Measurements from ENCODE around the gene SETD7.

SETD7 gene

GRCh38 chr4:139602776-139603360 lies 46.8 kb upstream of the SETD7 start:
- Histone ChIP-seq H2AFZ (ENCODE audit: low read depth, low read length, severe bottlenecking) (no peak overlapping the region), H3K36me3 (ENCODE audit: low read length) (no peaks in the 10 kb centered on the region), H3K27me3 (ENCODE audit: low read length) (no peaks in the 10 kb centered on the region), H3K9me2 (replicated peaks; ENCODE audit: insufficient read depth, low read length) (no peaks in the 10 kb centered on the region), H3K9ac (ENCODE audit: low read length) (no peak overlapping the region), H3K79me2 (ENCODE audit: insufficient read depth, low read length) (no peaks in the 10 kb centered on the region), H3K4me3 (ENCODE audit: insufficient read depth, low read length, poor library complexity, severe bottlenecking) (no peak overlapping the region), H4K20me1 (ENCODE audit: low read depth, low read length) (no peaks in the 10 kb centered on the region), H3K9me3 (ENCODE audit: insufficient read depth, low read length) (no peaks in the 10 kb centered on the region), H3F3A (ENCODE audit: insufficient read depth) (no peaks in the 10 kb centered on the region), H3K4me2 (ENCODE audit: low read depth, low read length, poor library complexity, severe bottlenecking) (no peak overlapping the region), H3K27ac (ENCODE audit: low read depth, low read length) (no peak overlapping the region)
- TF ChIP-seq EZH2phosphoT487 (conservative IDR thresholded peaks at IDR 0.05; ENCODE audit: low read length) (no peak), CTCF (IDR thresholded peaks at IDR 0.05; ENCODE audit: insufficient read depth, low read length, poor library complexity, severe bottlenecking) (no peak)

GRCh38 chr4:139600662-139601061 lies 44.6 kb upstream of the SETD7 start:
- Histone ChIP-seq H3K9me2 (replicated peaks; ENCODE audit: insufficient read depth, low read length) (no peaks in the 10 kb centered on the region), H2AFZ (ENCODE audit: low read depth, low read length, severe bottlenecking) (no peak overlapping the region), H3K27ac (ENCODE audit: low read depth, low read length) (no peak overlapping the region), H3K36me3 (ENCODE audit: low read length) (no peaks in the 10 kb centered on the region), H3K9ac (ENCODE audit: low read length) (no peak overlapping the region), H3K4me2 (ENCODE audit: low read depth, low read length, poor library complexity, severe bottlenecking) (no peak overlapping the region), H3F3A (ENCODE audit: insufficient read depth) (no peaks in the 10 kb centered on the region), H3K4me3 (ENCODE audit: insufficient read depth, low read length, poor library complexity, severe bottlenecking) (no peak overlapping the region), H3K27me3 (ENCODE audit: low read length) (no peaks in the 10 kb centered on the region), H3K79me2 (ENCODE audit: insufficient read depth, low read length) (no peaks in the 10 kb centered on the region), H3K9me3 (ENCODE audit: insufficient read depth, low read length) (no peaks in the 10 kb centered on the region), H4K20me1 (ENCODE audit: low read depth, low read length) (no peaks in the 10 kb centered on the region)
- TF ChIP-seq EZH2phosphoT487 (conservative IDR thresholded peaks at IDR 0.05; ENCODE audit: low read length) = no peak
- TF ChIP-seq CTCF (IDR thresholded peaks at IDR 0.05; ENCODE audit: insufficient read depth, low read length, poor library complexity, severe bottlenecking) = no peak

GRCh38 chr4:139599594-139600374 lies 43.8 kb upstream of the SETD7 start:
- Histone ChIP-seq H3K27me3 (ENCODE audit: low read length) (no peaks in the 10 kb centered on the region), H3K4me3 (ENCODE audit: insufficient read depth, low read length, poor library complexity, severe bottlenecking) (no peak overlapping the region), H3F3A (ENCODE audit: insufficient read depth) (no peaks in the 10 kb centered on the region), H3K9me3 (ENCODE audit: insufficient read depth, low read length) (no peaks in the 10 kb centered on the region), H3K36me3 (ENCODE audit: low read length) (no peaks in the 10 kb centered on the region), H3K4me2 (ENCODE audit: low read depth, low read length, poor library complexity, severe bottlenecking) (no peak overlapping the region), H3K79me2 (ENCODE audit: insufficient read depth, low read length) (no peaks in the 10 kb centered on the region), H3K9ac (ENCODE audit: low read length) (no peak overlapping the region), H3K9me2 (replicated peaks; ENCODE audit: insufficient read depth, low read length) (no peaks in the 10 kb centered on the region), H2AFZ (ENCODE audit: low read depth, low read length, severe bottlenecking) (no peak overlapping the region), H4K20me1 (ENCODE audit: low read depth, low read length) (no peaks in the 10 kb centered on the region), H3K27ac (ENCODE audit: low read depth, low read length) (no peak overlapping the region)
- no peak for TF ChIP-seq EZH2phosphoT487 (conservative IDR thresholded peaks at IDR 0.05; ENCODE audit: low read length)
- TF ChIP-seq CTCF (IDR thresholded peaks at IDR 0.05; ENCODE audit: insufficient read depth, low read length, poor library complexity, severe bottlenecking) = no peak

All from SU-DHL-6 (cell line).